ENCODE results near the gene MGMT. TPM values are rescaled to one million over a fixed set of nuclear protein-coding genes. Genes with fewer than 3 reads are reported as not detected.
A peak's percentile ranks its signal among the peaks of the same experiment; 100 is the strongest.

Gene MGMT
- total RNA-seq, 1 donor from 2014 or later: 51.4 TPM

DNA sequence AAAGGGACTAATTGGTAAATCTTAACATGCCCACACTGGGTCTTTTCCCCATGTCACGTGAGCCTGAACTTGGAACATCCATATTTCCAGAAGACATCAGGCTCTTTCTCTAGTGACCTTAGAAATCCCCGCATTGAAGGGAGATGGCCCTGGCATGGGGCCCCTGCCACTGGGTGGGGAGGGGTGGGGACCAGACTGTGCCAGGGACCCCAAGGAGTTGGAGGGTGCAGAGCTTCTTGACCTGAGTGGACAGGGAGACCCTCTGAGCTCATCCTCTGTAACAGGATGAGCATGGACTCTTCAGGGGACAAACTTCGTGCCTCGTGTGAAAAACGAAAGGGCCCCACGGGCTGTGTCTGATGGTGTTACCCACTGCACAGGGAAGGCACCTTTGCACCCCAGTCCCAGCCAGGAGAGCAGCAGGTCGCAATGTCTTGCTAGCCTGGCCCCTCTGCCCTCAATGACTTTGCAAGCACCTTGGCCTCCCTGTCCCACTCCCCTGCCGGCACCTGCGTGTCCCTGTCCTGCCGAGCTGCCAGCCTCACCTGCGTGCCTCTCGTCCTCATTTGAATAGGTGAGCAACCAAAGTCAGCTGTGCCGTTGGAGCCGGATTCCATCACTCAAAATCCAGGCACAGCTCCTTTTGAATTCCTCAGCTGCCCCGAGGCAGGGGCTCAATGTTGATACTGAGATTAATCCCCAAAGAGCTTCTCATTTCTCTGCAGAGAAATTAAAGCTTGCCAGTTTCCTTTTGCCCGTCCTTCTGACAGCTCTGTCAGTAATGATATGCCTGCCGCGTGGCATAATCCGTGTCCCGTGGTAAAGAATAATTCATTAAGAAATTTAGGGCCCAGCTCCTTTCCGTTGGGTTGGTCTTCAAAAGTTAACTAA is 262.1 kb downstream of the MGMT start:
- H3K4me3 ChIP-seq (ENCODE audit: low read depth, low read length): no peak overlapping the region
- DNase-seq (ENCODE audit: low read depth): no peak
- TF ChIP-seq, protein P1, sequence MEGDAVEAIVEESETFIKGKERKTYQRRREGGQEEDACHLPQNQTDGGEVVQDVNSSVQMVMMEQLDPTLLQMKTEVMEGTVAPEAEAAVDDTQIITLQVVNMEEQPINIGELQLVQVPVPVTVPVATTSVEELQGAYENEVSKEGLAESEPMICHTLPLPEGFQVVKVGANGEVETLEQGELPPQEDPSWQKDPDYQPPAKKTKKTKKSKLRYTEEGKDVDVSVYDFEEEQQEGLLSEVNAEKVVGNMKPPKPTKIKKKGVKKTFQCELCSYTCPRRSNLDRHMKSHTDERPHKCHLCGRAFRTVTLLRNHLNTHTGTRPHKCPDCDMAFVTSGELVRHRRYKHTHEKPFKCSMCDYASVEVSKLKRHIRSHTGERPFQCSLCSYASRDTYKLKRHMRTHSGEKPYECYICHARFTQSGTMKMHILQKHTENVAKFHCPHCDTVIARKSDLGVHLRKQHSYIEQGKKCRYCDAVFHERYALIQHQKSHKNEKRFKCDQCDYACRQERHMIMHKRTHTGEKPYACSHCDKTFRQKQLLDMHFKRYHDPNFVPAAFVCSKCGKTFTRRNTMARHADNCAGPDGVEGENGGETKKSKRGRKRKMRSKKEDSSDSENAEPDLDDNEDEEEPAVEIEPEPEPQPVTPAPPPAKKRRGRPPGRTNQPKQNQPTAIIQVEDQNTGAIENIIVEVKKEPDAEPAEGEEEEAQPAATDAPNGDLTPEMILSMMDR (conservative IDR thresholded peaks at IDR 0.05; ENCODE audit: low read depth, low read length): no peak

- TF ChIP-seq, protein P1 (conservative IDR thresholded peaks at IDR 0.05; ENCODE audit: low read depth, low read length): no peak
- no peak overlapping the region for H3K4me3 ChIP-seq (ENCODE audit: low read depth, low read length)
- DNase-seq (ENCODE audit: low read depth): peak; percentile 15
Measured at GRCh38 chr10:129730272-129730992, 263.4 kb downstream of the MGMT start.

- TF ChIP-seq, protein P1 (conservative IDR thresholded peaks at IDR 0.05; ENCODE audit: low read depth, low read length): no peak
- no peak overlapping the region for H3K4me3 ChIP-seq (ENCODE audit: low read depth, low read length)
- no peak for DNase-seq (ENCODE audit: low read depth)
Measured at GRCh38 chr10:129730993-129731325, 263.9 kb downstream of the MGMT start.

GRCh38 chr10:129740532-129741279 is 273.7 kb downstream of the MGMT start:
- TF ChIP-seq, protein P1 (conservative IDR thresholded peaks at IDR 0.05; ENCODE audit: low read depth, low read length): no peak
- no peak for DNase-seq (ENCODE audit: low read depth)
- no peak overlapping the region for H3K4me3 ChIP-seq (ENCODE audit: low read depth, low read length)

- DNase-seq (ENCODE audit: low read depth): no peak
- TF ChIP-seq, protein P1 (conservative IDR thresholded peaks at IDR 0.05; ENCODE audit: low read depth, low read length): no peak
- H3K4me3 ChIP-seq (ENCODE audit: low read depth, low read length): no peak overlapping the region
Measured at GRCh38 chr10:129741280-129741977, 274.4 kb downstream of the MGMT start.

DNA sequence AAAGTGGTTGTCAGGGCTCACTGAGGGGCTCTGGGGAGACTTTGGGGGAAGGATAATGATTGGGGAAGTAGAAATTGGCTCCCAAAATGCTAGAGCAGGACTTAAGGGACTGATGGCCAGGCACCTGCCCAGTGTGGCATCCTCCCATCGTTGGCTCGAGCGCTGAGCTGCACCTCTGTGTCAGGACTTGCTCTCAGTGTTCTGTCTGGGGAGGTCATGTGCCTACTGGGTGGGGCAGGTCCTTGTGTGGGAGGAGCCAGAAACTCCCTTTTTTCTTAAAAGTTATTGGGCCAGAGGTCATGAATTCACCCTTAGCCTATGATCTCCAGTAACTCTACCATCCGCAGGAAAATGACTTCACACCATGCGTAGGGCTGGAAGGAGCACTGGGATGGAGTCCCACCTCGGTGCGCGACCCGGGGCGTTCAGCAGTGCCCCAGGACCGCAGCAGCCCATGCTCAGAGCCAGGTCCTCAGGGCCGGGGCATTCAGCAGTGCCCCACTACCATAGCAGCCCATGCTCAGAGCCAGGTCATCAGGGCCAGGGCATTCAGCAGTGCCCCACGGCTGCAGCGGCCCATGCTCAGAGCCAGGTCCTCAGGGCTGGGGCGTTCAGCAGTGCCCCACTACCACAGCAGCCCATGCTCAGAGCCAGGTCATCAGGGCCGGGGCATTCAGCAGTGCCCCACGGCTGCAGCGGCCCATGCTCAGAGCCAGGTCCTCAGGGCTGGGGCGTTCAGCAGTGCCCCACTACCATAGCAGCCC is 275.1 kb downstream of the MGMT start:
- no peak overlapping the region for H3K4me3 ChIP-seq (ENCODE audit: low read depth, low read length)
- TF ChIP-seq, protein P1 (conservative IDR thresholded peaks at IDR 0.05; ENCODE audit: low read depth, low read length): no peak
- no peak for DNase-seq (ENCODE audit: low read depth)

Measured in epithelial cell of proximal tubule (primary cell).